NCI-H2196 (cell line): Measurements from ENCODE around the gene AHNAK2.
A peak's percentile ranks its signal among the peaks of the same experiment; 100 is the strongest.
"Not testable (repeated sequence)": the region's sequence is repeated elsewhere in the genome, so short reads cannot be mapped to it uniquely, and the experiment has no call there.

Source experiments
- DNase-seq: peaks from one replicate; lab custom pipeline; 2025; ENCODE audit not compliant: unreplicated experiment; lab: John Stamatoyannopoulos, UW

AHNAK2 gene

DNA sequence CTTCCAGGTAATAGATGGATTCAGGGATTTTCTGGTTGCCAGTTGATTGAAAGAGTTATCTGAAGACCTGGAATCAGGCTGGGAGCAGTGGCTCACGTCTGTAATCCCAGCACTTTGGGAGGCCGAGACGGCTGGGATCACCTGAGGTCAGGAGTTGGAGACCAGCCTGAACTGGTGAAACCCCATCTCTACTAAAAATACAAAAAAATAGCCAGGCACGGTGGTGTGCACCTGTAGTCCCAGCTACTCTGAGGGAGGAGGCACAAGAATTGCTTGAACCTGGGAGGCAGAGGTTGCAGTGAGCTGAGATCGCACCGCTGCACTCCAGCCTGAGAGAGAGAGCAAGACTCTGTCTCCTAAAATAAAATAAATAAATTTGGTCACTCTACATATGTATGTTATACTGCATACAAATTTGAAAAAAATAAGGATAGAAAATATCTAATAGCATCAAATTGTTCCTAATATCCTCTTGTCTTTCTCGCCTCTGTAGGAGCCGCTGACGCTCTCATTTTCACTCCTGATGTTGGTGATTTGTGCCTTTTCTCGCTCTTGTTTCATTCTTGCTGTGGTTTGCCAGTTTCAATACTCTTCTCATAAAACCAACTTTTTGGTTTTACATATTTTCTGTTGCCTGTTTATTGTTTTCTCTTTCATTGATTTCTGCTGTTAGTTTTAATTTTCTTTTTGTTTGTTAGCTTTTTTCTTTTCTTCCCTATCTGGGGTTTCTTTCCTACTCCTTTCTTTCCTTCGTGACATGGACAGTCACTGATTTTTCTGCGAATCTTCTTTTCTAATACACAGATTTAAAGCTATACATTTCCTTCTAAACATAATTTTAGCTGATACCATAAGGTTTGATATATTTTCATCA, 77.3 kb downstream of the AHNAK2 start:
- no peak for DNase-seq

DNA sequence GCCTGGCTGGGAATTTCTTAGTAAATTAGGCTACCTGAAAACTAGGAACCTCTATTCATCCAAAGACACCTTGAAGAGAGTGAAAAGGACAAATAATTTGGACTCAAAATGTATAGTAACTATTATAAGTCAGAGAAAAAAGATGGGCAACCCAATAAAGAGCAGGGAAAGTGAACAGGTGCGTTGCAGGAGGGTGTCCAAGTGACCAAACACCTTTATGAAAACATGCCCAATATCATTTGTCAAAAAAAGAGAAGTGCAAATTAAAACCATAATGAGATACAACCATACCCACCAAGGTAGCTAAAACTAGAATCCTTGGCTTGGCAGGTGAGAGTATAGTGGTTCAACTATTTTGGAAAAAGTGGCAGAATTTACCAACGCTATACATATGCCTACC, 78.4 kb downstream of the AHNAK2 start:
- no peak for DNase-seq

DNA sequence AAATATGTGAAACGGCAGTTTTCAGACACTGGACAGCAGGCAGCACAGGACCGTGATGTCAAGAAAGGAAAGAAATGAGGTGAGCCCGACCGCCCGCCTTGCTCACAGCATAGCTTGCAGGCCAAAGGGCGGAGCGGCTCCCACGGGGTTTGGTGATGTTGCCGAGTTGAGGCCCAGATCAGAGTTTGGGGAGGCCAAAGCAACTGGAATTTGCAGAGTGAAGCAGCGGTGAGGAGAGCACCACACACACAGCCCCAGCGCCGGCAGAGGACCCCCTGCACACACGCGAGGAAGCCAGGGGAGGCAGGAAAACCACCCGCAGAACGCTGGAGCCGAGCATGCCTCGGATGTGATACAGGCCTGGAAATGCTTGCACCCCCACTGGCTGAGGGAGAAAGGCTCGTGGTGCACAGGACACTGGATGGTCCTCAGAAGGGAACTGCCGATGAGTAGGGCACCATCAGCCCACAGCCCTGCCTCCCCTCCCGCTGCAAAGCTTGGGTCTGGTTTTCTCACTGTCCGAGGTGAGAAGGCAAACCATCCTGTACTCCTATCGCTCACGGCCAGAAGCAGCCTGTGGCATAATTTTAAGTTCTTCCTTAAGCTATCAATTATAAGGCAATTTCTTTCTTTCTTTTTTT, 79.2 kb downstream of the AHNAK2 start:
- no peak for DNase-seq

DNA sequence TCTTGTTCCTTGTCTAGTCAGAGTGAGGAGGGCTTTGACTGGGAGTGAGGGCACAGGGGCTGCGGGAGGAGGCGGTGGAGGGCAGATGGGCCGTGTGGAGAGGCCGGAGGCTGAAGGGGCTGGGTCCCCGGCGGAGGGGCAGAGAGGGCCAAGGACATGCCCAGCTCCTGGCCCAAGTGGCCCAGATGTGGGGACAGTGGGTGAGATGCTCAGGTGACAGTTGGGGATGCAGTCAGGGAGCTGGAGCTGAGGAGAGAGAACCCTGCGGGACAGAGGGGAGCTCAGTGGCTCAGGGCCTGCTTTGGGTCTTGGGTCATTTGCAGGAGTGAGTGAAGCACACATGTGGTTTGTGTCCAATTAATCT, 80.0 kb downstream of the AHNAK2 start:
- no peak for DNase-seq

DNA sequence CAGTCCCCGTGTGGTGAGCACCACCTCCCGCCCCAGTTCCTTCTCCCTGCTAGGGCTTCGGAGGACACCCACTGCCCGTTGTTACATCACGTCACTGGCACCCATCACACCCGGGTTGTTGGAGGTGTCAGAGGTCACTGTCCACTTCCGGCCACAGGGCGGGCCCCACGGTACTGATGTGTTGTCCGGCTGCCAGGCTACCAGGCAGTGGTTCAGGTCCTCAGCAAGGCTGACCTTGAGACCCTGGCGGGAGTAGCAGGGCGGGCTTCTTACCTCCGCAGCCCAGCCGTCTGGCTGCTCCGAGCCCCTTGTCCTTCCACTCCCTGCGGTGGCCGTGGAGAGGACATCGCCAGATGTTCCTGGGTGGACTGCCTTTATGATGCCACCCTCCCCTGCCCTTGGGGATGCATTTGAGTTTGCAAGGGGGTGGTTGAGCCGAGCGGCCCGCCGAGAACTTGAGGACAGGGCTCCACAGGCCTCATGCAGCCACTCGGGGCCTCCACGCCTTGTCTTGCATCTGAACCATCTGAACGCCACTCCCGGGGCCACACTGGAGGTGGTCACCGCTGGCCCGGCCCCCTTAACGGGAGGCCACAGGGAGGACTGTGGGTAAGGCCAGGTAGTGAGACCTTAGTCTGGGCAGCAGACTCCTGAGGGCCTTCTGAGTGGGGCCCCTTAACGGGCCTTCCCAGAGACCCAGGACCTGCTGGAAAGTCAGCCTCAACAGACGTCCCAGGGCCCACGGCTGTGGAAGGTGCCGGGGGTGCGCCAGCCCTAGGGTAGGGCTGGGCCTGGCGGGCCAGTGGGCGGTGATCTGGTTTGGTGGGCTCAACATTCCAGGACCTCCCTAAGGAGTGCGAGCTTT, 80.6 kb downstream of the AHNAK2 start:
- no peak for DNase-seq

DNA sequence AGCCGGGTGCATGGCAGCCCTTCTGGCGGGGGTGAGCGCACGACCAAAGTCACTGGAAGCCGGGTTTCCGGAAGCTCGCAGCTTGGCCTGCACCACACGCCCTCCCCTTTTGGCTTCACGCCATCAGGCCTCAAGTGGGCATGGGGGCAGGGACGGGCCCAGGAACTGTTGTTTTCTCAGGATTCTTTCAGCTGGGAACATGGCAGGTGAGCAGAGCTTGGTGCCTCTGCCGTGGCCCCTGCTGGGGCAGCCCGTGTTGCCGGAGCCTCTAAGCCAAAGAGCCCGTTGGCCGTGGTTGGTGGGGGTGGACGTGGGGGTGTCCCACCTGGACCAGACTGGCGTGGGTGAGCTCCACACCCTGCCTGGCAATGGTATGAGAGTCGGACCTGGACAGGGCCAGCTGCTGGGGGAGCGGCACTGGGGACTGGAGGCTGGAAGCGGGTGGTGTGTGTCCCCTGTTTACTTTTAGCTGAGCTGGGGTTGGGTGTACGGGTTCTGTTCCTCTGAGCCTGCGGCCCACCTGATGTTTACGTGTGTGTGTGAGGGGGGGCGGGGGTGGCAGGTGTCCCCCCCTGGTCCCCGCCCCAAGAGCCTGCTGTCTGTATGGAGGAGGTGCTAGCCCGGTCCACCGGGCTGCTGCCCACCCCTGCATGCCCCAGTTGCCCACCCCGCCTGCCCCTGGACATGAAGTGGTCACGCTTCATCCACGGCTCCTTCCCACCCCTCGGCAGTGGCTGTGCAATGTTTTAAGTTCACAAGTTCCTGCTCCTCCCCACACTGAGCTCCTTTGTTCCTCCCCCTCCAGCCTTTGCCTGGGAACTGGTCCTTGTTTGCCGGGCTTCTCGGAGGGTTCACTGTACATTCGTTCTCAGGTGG, 82.2 kb downstream of the AHNAK2 start:
- peak; percentile 65 for DNase-seq

DNA sequence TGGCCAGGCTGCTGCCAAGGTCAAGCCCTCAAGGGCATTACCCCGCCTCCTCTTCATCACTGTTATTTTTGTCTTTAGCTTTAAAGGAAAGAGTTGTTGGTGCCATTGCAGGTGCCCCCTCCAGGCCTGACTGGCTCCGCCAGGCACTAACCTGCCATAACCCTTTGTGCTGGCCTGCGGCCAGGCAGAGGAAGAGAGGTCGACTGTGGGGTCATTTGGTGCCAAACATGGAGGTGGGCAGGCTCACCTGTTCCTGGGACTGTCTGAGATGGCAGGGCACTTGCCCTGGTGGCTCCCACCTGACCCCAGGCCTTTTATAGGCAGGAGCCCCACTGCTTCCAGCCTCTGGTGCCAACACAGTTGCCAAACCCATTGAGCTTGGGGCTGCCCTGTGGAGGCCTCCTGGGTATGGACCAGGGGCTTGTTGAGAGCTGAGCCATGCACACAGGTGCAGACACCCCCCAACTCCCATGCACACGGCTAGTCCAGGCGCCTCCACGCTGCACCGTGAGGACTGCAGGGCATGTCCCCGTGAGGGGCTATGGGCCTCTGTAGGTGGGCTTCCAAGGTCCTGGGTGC, 82.9 kb downstream of the AHNAK2 start:
- DNase-seq = no peak

DNA sequence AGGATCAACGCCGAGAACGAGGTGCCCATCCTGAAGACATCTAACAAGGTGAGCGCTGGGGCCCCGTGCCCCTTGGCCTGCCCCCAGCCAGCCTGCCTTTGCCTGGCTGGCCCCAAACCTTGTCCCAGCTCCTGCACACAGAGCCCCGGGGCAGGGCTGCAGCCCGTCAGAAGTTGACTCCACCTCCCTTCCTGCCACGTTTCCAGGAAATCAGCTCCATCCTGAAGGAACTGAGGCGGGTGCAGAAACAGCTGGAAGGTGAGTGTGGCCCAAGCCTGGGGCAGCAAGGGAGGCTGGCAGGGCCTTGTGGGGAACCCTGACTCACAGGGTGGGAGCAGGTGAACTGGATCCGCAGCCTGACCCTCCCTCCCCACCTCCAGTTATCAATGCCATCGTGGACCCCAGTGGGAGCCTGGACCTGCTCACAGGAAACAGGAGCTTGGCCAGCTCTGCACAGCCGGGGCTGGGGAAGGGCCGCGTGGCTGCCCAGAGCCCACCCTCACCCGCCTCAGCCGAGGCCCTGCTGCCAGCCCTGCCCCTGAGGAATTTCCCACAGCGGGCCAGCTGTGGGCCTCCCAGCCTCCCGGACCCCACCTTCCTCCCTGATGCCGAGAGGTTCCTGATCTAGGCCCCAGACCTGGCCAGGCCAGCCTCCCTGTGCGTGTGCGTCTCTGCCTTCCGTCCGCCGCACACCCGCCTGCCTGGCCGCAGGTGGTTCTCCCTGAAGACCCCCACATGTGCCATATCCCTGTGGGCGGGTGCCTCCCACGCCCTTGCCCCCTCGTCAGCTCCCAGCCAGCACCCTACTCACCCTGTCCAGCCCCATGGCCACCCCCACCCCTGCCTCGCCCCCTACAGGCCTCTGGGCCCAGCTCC, 83.6 kb downstream of the AHNAK2 start:
- no peak for DNase-seq

DNA sequence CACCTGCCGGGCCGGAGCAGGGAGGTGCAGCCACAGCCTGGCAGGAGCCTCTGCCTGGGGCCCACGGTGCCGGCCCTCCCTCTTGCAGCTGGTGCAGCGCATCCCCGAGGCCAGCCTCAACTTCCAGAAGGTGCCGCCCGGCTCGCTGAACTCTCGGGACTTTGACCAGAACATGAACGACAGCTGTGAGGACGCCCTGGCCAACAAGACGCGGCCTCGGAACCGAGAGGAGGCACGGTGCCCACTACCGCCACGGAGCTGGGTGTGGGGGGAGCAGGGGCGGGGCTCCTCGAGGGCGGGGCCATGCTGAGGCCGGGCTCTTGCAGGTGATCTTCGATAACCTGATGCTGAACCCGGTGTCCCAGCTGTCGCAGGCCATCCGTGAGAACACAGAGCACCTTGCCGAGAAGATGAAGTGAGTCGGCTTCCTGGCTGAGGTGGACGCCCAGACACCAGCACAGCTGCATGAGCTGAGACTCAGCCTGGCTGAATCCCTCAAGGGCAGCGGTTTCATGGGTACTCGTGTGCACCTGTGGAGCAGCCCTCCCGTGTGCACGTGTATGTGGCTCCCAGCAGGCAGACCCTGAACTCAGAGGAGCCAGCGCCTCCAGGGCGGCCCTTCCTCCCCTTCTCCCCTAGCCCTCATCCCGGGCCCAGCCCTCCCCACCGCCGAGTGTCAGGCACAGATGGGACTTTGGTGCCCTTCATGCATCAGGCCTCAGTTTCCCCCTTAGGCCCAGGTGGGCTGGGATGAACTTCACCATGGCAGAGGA, 84.6 kb downstream of the AHNAK2 start:
- no peak for DNase-seq

DNA sequence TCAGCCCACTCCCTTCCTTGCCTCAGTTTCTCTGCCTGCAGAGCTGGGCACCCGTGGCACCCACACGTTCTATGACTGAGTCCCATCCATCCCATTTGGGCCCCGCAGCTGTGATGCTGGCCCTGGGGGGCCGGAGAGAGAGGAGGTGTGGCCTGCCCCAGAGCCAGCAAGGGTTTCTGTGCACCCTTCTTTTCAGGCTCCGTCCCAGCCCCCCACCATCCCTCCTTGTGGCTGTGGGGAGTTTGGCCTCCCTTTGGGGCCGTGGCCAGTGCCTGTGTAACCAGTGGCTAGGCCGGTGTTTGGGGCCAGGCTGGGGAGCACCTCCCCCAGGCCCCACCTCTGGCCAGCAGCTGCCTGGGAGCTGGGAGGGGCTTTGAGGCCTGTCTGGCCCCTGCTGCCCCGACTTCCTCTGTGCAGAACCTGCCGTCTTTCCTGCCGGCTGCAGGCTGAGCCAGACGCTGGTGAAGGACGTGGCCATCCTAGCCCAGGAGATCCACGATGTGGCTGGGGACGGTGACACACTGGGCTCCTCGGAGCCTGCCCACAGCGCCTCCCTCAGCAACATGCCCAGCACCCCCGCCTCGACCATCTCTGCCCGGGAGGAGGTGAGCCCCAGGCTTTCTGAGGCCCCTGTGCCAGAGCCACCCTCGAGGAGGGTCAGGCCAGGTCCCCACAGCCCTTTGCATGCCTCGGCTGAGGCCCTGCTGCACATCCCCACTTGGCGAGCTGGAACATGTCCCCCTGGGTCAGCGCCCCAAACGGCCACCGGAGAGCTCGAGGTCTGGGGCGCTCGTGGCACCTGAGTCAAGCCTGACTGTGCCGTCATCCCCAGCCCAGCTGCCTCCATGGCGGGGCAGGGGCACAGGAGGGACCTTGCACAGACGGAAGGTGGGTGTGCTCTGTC, 85.4 kb downstream of the AHNAK2 start:
- DNase-seq = no peak

DNA sequence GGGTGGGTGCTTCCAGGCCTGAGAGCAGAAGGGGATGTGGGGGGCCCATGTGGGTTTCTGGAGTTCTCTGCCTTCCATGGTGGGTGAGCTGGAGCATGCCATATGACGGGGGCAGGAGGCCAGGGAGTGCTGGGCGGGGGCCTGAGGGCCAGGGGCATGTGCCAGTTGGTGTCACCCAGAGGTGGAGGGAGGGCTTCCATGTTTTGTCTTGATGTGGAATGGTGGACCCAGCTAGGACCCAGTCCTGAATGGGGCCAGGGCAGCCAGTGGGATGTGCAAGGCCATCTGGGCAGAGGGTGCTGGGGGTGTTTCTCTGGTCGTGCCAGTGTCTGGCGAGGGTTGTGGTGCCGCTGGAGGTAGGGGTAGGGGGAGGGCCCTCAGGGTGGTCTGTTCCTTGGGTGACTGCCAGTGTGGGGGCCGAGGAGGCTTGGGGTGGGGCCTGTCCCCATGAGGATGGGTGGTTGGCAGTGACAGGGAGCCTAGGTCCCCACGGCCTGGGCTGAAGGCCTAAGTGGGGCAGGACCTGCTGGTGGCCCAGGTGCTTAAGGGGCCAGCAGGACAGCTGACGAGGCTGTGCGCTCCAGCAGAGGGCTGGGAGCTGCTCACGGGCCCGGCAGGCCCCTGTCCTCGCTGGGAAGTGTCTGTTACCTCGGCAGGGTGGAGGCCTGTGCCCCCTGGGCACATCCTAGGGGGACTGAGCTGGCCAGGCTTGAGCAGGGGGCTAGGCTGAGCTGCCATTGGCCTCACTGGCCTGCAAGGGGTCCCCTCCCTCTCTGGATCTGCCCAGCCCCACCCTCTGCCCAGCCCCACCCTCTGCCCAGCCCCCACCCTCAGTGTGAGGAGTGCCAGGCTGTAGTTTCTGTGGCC, 86.3 kb downstream of the AHNAK2 start:
- no peak for DNase-seq

DNA sequence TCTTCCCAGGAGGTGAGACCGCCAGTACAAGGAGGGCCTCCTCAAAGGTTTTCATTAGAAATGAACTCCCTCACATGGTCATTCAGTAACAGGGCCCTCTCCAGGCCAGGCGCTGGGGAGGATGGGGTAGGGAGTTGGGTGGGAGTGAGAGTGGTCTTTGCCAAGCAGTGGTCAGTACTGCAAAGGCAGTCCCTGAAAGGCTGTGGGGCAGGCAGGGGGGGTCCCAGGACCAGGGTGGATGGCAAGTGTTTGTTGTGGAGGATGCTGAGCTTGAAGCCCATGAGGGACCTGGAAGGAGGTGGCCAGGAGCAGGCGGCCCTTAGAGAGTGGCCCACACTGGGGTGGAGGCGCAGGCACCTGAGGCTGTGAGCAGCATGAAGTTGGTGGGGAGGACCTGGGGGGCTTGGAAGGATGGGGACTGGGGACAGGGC, 87.0 kb downstream of the AHNAK2 start:
- no peak for DNase-seq

DNA sequence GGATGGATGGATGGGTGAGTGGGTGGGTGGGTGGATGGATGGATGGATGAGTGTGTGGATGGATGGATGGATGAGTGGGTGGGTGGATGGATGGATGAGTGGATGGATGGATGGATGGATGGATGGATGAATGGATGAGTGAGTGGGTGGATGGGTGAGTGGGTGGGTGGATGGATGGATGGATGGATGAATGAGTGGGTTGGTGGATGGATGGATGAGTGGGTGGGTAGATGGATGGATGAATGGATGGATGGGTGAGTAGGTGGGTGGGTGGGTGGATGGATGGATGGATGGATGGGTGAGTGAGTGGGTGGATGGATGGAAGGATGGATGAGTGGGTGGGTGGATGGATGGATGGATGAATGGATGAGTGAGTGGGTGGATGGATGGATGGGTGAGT, 87.9 kb downstream of the AHNAK2 start:
- not testable (repeated sequence) for DNase-seq

DNA sequence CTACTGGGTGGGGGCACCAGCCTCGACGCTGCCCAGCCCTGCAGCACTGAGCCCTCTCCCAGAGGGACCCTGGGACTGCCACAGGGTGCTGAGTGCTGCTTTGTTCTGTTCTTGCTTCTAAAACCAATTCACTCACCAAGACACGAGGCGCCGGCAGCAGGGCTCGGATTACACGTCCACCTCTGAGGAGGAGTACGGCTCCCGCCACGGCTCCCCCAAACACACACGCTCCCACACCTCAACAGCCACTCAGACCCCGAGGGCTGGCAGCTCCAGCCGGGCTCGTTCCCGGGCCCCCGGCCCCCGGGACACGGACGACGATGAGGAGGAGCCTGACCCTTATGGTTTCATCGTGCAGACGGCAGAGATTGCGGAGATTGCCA, 88.8 kb downstream of the AHNAK2 start:
- DNase-seq = no peak

DNA sequence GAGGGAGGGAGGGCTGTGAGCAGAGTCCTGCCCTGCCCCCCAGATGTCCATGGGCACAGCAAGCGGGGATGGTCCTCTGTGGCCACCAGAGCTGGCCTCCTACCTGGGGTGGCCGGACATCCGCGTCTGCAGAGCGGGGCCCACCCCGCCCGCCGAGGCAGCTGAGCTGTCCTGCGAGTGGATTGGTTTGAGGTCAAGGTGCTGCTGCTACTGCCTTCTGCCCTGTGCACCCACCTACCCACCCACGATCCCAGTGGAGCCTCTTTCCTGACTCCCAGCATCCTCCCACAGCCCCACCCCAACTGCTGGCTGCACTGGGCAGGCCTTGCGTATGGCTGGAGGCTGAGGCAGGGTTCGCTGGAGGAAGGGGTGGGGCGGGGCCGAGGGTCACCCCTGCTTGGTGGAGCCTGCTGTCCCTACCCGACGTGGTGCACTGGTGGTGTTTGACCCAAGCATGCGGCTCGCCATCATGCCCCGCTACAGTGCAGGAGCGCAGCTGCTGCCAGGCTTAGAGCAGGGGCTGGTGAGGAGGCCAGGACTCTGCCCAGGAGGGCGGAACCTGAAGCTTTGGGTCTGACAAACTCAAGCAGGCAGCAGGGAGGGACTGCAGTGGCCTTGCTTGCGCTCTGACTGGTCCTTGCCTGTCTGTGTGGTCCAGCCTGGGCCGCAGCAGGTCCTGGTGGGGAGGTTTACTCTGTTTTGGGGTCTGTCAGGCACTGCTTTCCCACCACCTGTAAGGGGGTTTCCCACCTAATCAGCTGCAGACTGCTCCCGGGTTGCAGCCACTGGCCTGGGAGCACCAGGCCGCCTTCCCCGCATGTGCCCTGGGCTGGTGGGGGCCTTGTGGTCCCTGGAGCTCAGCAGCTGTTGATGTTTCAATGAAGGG, 89.4 kb downstream of the AHNAK2 start:
- DNase-seq = no peak
